Natural killer cell treated with Interleukin-12 subunit alpha and Interleukin-12 subunit beta and Interleukin-15 and Interleukin-18, amount 100 ng/mL, for 72 hours (primary cell): Measurements from ENCODE around the gene STAT4. TPM values are rescaled to one million over a fixed set of nuclear protein-coding genes. Genes with fewer than 3 reads are reported as not detected.

Experiments
- ATAC-seq, 2 donors: fragments of 150-1000 bp; cut with Tn5 transposase in 1 of 2; sonication (Bioruptor Pico), chemical (Tn5 transposase) in 1 of 2; 2 replicates each; pipeline ENCODE4 v1.10.0; 2021
- DNase-seq: peaks from one replicate; pipeline ENCODE4 v3.0.0; 2022; ENCODE audit warnings: low spot score
- H3K27ac Mint-ChIP-seq, 2 donors: 1 replicate in 1 of 2; 2 replicates in 1 of 2; pipeline ENCODE4 v1.8.0; 2022; ENCODE audit warnings: mixed read lengths in 2 of 2, mild to moderate bottlenecking in 1 of 2, moderate library complexity in 1 of 2
- H3K27me3 Mint-ChIP-seq, 2 donors: 1 replicate in 1 of 2; 2 replicates in 1 of 2; pipeline ENCODE4 v1.8.0; 2022; ENCODE audit warnings: mixed read lengths in 2 of 2
- H3K36me3 Mint-ChIP-seq: one replicate; pipeline ENCODE4 v1.8.0; 2022; ENCODE audit warnings: mixed read lengths
- H3K4me1 Mint-ChIP-seq, 2 donors: 1 replicate in 1 of 2; 2 replicates in 1 of 2; pipeline ENCODE4 v1.8.0; 2022; ENCODE audit warnings: low read depth in 2 of 2, mixed read lengths in 2 of 2, mild to moderate bottlenecking in 1 of 2
- H3K4me3 Mint-ChIP-seq: one replicate; pipeline ENCODE4 v1.8.0; 2022; ENCODE audit warnings: mixed read lengths
- H3K9me3 Mint-ChIP-seq: 2 replicates; pipeline ENCODE4 v1.8.0; 2022; ENCODE audit warnings: mixed read lengths
- total RNA-seq, 2 donors: library from RNA; stranded (reverse); gene quantifications; one replicate each; pipeline ENCODE4 v1.2.3, GENCODE V29; 2022

The STAT4 gene, protein sequence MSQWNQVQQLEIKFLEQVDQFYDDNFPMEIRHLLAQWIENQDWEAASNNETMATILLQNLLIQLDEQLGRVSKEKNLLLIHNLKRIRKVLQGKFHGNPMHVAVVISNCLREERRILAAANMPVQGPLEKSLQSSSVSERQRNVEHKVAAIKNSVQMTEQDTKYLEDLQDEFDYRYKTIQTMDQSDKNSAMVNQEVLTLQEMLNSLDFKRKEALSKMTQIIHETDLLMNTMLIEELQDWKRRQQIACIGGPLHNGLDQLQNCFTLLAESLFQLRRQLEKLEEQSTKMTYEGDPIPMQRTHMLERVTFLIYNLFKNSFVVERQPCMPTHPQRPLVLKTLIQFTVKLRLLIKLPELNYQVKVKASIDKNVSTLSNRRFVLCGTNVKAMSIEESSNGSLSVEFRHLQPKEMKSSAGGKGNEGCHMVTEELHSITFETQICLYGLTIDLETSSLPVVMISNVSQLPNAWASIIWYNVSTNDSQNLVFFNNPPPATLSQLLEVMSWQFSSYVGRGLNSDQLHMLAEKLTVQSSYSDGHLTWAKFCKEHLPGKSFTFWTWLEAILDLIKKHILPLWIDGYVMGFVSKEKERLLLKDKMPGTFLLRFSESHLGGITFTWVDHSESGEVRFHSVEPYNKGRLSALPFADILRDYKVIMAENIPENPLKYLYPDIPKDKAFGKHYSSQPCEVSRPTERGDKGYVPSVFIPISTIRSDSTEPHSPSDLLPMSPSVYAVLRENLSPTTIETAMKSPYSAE
- total RNA-seq = 100 to 1,000 TPM; 133 to 241 TPM

DNA sequence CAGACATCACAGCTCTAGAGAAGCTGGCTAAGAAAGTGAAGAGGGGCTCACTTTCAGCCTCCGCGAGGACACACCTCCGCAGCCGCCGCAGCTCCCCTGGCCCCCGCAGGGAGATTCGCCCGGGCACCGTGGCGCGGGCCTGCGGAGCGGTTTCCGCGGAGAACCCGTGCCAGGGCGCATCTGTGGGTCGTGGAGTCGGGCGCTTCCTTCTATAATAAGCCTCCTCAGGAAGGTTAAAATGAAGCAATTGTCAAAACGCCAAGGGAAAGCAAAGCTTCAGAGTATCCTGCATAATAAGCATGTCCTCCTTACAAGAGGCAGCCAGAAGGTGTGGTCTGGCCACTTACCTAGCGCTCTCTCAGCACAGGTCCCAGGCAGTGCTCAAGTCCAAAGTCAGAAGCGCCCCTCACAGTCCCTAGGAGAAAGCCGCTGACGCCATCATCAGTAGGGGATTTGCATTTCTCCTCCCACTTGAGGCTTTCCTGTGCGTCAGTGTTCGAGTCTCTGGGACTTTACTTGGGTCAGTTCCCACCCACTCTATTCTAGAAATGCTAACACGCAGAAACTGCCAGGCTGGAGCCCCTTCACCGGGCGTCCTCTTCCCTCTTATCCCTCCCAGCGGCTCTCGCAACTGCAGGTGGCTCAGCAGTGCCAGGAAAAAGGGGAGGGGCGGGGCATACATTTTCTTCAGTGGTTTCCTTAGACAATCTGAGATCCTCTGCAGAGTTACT lies at the start of gene STAT4:
TSS of gene STAT4 (minus strand) at position 395 of the 731 bp plus-strand sequence. CDS start 2,791 bp downstream, outside the sequence.
- peak; percentile 91 for DNase-seq
- Mint-ChIP-seq H3K27me3 (no peaks in the 10 kb centered on the region), H3K36me3 (peaks cover 28% of the 10 kb centered on the region), H3K4me1 (peaks cover 58 to 81% of the 10 kb centered on the region in 2 donors), H3K27ac (peak within 1 kb of the TSS; percentile 88 to 89), H3K4me3 (peak within 1 kb of the TSS; percentile 87), H3K9me3 (no peaks in the 10 kb centered on the region)
- ATAC-seq = peak; percentile 90 to 93

DNA sequence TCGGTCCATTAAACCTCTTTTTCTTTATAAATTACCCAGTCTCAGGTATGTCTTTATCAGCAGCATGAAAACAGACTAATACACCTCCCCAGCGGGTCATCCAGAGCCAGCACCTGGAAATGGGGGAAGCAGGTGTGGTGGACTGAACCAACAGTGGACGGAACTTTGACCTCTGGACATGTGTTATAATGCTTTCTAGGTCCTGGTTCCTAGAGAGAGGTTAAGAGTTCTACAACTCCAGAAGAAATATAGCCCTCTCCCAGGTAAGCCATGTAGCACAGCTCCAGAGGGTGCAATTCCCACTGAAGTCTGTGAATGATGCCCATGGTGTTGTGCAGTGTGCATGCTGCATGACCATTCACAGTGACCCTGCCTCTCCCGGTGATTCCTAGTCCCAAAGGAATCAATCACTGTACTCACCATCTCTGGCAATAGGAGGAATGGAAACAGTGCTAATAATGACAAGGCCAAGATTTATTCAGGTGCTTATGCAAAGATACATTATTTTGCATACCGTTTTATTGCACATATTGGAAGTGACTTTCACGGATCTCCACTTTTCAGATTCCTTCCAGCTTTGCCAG lies 49.2 kb upstream of the STAT4 start:
- Mint-ChIP-seq H3K27me3 (no peaks in the 10 kb centered on the region), H3K27ac (peak overlapping the region; percentile 94 to 97), H3K4me3 (no peak overlapping the region), H3K9me3 (peaks cover 4% of the 10 kb centered on the region), H3K4me1 (peaks cover 54 to 69% of the 10 kb centered on the region in 2 donors), H3K36me3 (peaks cover 26% of the 10 kb centered on the region)
- ATAC-seq = no peak
- DNase-seq = no peak

DNA sequence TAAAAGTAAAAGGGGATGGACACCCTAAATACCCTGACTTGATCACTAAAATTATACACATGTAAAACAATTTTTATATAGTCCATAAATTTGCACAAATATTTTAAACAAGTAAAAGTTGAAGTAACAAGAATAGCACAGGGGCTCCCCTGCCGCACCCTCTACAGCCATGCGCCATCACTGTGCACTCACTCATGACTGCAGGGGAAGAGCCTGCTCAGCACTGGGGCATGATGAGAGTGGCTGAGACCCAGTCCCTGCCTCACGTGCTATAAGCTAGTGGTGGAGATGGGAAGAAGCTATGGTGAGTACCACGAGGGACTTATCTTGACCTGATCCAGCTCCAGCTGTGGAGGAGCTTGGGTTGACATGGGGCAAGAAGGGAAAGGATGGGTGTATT lies 47.5 kb upstream of the STAT4 start:
- H3K4me1 Mint-ChIP-seq = peaks cover 60 to 76% of the 10 kb centered on the region in 2 donors
- H3K4me3 Mint-ChIP-seq = no peak overlapping the region
- no peaks in the 10 kb centered on the region for H3K27me3 Mint-ChIP-seq
- H3K36me3 Mint-ChIP-seq = peaks cover 19% of the 10 kb centered on the region
- ATAC-seq (no peak), DNase-seq (no peak)
- peaks cover 4% of the 10 kb centered on the region for H3K9me3 Mint-ChIP-seq
- peak overlapping the region; percentile 18 to 97 for H3K27ac Mint-ChIP-seq

DNA sequence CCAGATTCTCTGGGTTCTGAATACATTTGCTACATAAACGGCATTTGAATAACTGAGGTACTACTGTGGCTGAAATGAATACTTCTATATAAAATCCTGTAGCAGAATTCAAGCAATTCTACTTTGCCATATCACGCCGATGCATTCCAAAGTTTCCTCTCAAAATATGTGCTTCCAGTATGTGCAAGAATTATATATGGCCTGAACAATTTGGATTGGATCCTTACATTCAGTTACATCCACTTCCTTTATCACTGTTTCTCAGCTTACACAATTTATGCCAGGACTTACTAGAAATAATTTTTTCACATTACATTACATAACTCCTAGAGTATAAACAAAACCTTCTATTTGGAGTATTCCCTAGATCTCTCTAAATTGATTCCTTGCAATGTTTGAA lies 46.3 kb upstream of the STAT4 start:
- Mint-ChIP-seq H3K36me3 (peaks cover 19% of the 10 kb centered on the region), H3K27ac (peak overlapping the region; percentile 18 to 97), H3K27me3 (no peaks in the 10 kb centered on the region), H3K9me3 (peaks cover 4% of the 10 kb centered on the region), H3K4me1 (peaks cover 51 to 68% of the 10 kb centered on the region in 2 donors), H3K4me3 (peak overlapping the region; percentile 5)
- no peak for DNase-seq
- no peak for ATAC-seq

DNA sequence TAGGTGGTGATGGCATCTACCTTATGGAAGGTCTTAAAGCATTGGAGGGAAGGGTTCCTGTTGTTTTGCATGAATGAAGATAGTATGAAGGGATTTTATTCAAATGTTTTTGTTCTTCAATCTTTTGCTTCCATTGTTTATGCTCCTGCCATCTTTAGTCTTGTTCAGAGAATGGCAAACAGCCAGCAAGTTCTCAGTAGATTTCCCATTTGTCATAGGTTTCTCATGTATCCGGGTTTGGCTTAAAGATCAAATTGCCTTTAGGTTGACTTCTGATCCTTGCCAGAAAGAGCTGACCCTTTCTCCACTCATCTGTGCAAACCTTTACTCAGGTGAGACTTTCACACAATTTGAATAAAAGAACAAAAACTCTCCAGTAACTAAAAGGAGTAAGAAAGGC lies 44.2 kb upstream of the STAT4 start:
- DNase-seq (no peak), ATAC-seq (no peak)
- Mint-ChIP-seq H3K36me3 (peaks cover 26% of the 10 kb centered on the region), H3K9me3 (peaks cover 8% of the 10 kb centered on the region), H3K27me3 (no peaks in the 10 kb centered on the region), H3K4me1 (peaks cover 48 to 63% of the 10 kb centered on the region in 2 donors), H3K27ac (peak overlapping the region; percentile 74 to 91), H3K4me3 (peak overlapping the region; percentile 59)

DNA sequence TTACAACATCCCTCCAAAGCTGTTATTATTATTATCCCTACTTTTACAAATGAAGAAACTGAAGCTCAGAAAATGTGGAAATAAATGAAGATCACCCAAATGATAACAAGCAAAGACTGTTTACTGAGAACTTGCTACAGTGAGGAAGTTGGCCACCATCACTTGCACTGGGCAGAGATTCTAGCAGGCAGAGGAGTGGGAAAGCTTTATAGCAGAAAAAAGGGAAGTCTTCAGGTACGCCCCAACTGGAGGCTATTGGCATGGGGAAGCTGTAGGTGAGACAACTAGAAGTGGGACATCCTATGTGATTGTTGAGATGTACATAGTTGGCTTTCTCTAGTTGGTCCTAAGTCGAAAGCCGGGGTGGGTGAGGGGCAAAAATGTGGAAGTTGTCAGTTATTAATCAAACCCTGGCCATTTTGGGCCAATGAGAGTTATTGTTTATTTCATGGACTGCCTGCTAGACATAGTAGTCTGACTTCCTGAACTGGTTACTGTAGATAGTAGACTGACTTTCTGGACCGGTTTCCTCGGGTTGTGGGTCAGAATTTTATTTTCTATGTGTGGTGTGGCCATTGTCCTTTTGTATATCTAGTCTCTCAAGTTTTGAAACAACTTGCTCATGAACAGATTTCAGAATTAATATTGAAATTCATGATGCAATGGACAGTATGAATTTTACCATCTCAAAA lies 40.2 kb upstream of the STAT4 start:
- no peak for DNase-seq
- Mint-ChIP-seq H3K9me3 (peaks cover 5% of the 10 kb centered on the region), H3K4me3 (peak overlapping the region; percentile 1), H3K36me3 (peaks cover 23% of the 10 kb centered on the region), H3K4me1 (peaks cover 41 to 42% of the 10 kb centered on the region in 2 donors), H3K27ac (peak overlapping the region; percentile 27 to 91), H3K27me3 (no peaks in the 10 kb centered on the region)
- ATAC-seq = no peak

DNA sequence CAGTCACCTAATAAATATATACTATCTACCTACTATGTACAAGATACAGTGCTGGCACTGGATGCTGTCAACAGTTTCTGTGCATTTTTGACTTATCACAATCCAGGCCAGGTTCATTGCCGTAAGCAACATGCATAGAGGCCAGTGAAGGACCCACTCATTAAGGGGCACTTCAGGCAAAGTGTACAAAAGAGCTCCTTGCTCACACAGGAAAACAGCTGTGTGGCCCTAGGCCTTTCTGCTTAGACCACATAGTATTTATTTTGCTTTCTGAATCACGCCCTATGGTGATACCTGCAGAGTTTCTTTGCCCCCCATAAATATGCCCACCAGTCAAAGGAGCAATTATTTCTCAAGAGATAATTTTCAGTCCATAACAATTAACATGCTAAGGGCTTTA lies 39.6 kb upstream of the STAT4 start:
- H3K36me3 Mint-ChIP-seq = peaks cover 23% of the 10 kb centered on the region
- DNase-seq (no peak), ATAC-seq (no peak)
- H3K4me1 Mint-ChIP-seq = peaks cover 40 to 42% of the 10 kb centered on the region in 2 donors
- H3K27me3 Mint-ChIP-seq = no peaks in the 10 kb centered on the region
- peaks cover 5% of the 10 kb centered on the region for H3K9me3 Mint-ChIP-seq
- H3K27ac Mint-ChIP-seq = peak overlapping the region; percentile 44 to 91
- H3K4me3 Mint-ChIP-seq = peak overlapping the region; percentile 1

DNA sequence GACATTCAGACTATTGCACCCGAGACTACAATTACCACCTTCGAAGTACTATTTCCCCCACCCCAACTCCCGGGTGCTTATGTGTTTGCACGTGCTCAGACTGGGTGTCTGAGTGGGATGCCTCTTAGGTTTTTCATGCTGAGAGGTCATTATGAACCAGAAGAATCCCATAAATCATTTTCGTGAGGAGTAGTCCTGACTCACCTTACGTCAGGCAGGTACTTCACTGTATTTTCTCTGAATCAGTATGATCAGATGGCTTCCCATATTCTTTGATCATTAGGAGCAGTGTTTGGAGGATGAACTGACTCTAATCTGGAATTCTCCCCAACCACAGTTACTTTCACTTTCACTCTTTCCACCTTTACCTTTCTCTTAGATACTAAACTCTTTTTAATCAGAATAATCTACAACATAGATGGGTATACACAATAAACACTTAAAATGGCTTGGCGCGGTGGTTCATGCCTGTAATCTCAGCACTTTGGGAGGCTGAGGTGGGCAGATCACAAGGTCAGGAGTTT lies 38.4 kb upstream of the STAT4 start:
- Mint-ChIP-seq H3K9me3 (peaks cover 5% of the 10 kb centered on the region), H3K27ac (peak overlapping the region; percentile 44 to 80), H3K36me3 (peaks cover 23% of the 10 kb centered on the region), H3K27me3 (no peaks in the 10 kb centered on the region), H3K4me1 (peaks cover 29 to 40% of the 10 kb centered on the region in 2 donors), H3K4me3 (no peak overlapping the region)
- DNase-seq = no peak
- ATAC-seq = no peak

DNA sequence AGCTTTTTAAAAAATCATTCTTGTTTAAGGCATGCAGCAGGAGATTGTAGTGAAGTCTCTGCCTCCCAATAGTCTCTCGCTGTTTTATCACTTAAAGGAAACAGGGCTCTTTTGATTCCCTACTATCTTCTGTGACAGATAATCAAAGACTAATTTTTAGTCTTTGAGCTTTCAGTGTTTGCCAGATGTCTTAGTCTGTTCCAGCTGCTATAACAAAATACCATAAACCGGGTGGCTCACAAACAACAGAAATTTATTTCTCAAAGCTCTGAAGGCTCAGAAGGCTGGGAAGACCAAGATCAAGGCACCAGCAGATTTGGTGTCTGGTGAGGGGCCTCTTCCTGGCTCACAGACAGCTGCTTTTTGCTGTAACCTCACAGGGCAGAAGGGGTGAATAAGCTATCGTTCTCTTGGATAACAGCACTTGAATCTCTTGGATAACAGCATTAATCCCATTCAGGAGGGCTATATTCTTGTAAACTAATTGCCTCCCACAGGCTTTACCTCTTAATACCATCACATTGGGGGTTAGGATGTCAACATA lies 37.8 kb upstream of the STAT4 start:
- ATAC-seq = no peak
- Mint-ChIP-seq H3K4me1 (peaks cover 24 to 34% of the 10 kb centered on the region in 2 donors), H3K9me3 (peaks cover 5% of the 10 kb centered on the region), H3K27ac (peak overlapping the region in 1 of 2 donors; percentile 80), H3K36me3 (peaks cover 23% of the 10 kb centered on the region), H3K27me3 (no peaks in the 10 kb centered on the region), H3K4me3 (no peak overlapping the region)
- no peak for DNase-seq

DNA sequence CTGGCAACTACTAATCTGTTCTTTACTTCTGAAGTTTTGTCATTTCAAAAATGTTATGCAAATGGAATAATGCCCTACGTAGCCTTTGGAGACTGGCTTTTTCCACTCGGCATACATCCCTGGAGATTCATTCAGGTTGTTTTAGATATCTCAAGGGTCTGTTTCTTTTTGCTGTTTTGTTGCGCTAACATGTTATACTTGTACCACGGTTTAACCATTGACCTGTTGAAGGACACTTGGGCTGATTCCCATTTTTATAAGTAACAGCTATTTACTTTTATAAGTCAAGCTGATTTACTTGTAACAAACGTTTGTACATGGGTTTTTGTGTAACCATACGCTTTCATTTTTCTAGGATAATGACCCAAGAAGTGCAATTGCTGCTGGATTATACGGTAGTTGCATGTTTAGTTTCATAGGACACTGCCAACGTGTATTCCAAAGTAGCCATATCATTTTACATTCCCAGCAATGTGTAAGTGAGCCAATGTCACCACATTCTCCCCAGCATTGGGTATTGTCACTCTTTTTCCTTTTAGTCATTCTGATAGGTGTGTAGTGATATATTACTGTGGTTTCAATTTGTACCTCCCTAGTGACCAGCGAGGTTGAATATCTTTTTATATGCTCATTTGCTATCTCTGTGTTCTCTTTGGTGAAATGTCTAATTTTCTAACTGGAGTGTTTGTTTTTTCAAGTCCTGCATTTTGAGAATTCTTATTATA lies 36.5 kb upstream of the STAT4 start:
- H3K9me3 Mint-ChIP-seq = peaks cover 8% of the 10 kb centered on the region
- DNase-seq (no peak), ATAC-seq (no peak)
- no peak overlapping the region for H3K27ac Mint-ChIP-seq
- H3K36me3 Mint-ChIP-seq = peaks cover 23% of the 10 kb centered on the region
- no peak overlapping the region for H3K4me3 Mint-ChIP-seq
- peaks cover 17 to 33% of the 10 kb centered on the region in 2 donors for H3K4me1 Mint-ChIP-seq
- H3K27me3 Mint-ChIP-seq = no peaks in the 10 kb centered on the region

DNA sequence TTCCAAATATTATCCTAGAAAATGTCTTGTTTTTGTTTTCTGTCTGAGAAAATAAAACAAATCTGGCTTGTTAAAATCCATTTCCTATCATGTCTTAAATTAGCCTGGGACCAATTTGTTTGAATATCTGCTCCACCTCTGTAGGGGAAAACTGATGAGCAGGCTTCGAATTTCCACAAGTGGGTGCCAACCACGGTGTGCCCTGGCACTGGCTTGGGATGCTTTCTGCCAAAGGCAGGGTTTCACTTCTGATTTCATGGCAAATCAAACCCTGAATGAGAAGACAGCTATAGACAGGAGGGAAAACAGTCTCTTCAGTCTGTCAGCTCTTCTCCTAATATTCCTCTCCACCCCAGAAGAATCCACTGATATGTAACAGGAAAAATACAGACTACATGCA lies 33.7 kb upstream of the STAT4 start:
- Mint-ChIP-seq H3K27ac (peak overlapping the region; percentile 26 to 84), H3K27me3 (no peaks in the 10 kb centered on the region), H3K4me3 (no peak overlapping the region), H3K9me3 (peaks cover 5% of the 10 kb centered on the region), H3K36me3 (no peaks in the 10 kb centered on the region), H3K4me1 (peaks cover 7 to 26% of the 10 kb centered on the region in 2 donors)
- no peak for DNase-seq
- no peak for ATAC-seq

DNA sequence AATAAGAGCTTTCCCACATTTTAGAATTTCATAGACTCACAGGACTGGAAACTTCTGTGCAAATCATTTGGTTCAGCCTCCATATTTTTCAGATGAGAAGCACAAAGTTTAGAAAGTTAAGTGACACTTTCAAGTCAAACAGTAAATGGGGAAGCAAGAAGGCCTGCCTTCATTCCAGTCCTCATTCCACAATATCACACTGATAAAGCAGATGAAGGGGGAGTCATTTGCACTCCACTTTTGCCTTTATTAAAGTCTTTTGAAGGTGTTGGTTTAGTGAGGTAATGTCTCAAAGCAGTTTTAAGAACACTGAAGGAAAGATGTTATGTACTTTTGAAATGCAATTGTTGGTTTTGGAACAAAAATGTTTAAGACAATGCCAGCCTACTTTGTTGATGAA lies 32.7 kb upstream of the STAT4 start:
- Mint-ChIP-seq H3K36me3 (peaks cover 6% of the 10 kb centered on the region), H3K4me1 (peaks cover 11 to 26% of the 10 kb centered on the region in 2 donors), H3K9me3 (peaks cover 5% of the 10 kb centered on the region), H3K27me3 (no peaks in the 10 kb centered on the region), H3K27ac (no peak overlapping the region), H3K4me3 (no peak overlapping the region)
- DNase-seq (no peak), ATAC-seq (no peak)
